Measurements from ENCODE around the gene KCTD19.

Gene KCTD19

DNA sequence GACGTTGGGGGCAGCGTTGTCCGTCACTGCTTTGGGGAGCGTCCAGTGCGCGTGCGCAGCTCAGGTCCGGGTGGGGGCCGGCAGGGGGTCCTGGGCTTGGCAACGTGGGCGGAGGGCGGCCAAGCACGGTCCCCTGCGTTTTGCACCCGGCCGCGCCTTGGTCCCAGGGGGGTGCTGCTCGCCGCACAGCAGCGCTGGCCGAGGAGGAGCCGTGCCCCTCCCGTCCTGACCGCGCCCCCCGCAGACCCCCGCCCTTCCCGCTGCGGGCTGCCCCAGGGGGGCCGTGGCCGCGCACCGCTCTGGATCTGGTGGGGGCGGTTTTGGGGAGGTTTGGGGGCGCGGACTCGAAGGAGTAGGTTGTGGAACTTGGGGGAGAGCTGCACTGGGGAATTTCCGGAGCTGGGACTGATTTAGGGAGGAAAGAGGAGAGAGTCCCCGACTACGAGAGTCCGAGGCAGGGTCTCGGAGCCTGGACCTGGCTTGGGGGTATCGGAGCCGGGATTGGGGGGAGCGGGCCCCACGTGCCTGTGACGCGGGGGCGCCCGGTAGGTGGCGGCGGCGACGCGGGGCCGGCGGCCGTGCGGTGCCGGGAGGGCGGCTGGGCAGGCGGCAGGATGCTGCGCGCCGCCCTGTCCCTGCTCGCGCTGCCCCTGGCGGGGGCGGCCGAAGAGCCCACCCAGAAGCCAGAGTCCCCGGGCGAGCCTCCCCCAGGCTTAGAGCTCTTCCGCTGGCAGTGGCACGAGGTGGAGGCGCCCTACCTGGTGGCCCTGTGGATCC is 78.0 kb downstream of the KCTD19 start, which contains the start of gene SLC9A5:
SLC9A5 (plus strand) TSS at position 579 of the 777 bp plus-strand sequence; CDS start at position 615, 36 bp downstream.
- peak within 1 kb of the TSS; percentile 78 for H3K4me3 ChIP-seq (ENCODE audit: low read length)
- DNase-seq (ENCODE audit: low read depth, low spot score), result no peak

- no peak for DNase-seq (ENCODE audit: low read depth, low spot score)
- H3K4me3 ChIP-seq (ENCODE audit: low read length), result peak overlapping the region; percentile 78
Observed at GRCh38 chr16:67248073-67248400, 78.5 kb downstream of the KCTD19 start.

GRCh38 chr16:67247192-67248072 is 79.1 kb downstream of the KCTD19 start, which contains the start of gene FHOD1:
TSS of gene FHOD1 (minus strand) at chr16:67247481. CDS start at chr16:67247410, 71 bp downstream.
- H3K4me3 ChIP-seq (ENCODE audit: low read length), result peak within 1 kb of the TSS; percentile 78
- DNase-seq (ENCODE audit: low read depth, low spot score), result peak; percentile 92

- H3K4me3 ChIP-seq (ENCODE audit: low read length), result peak overlapping the region; percentile 78
- no peak for DNase-seq (ENCODE audit: low read depth, low spot score)
Observed at GRCh38 chr16:67246756-67247191, 79.8 kb downstream of the KCTD19 start.

DNA sequence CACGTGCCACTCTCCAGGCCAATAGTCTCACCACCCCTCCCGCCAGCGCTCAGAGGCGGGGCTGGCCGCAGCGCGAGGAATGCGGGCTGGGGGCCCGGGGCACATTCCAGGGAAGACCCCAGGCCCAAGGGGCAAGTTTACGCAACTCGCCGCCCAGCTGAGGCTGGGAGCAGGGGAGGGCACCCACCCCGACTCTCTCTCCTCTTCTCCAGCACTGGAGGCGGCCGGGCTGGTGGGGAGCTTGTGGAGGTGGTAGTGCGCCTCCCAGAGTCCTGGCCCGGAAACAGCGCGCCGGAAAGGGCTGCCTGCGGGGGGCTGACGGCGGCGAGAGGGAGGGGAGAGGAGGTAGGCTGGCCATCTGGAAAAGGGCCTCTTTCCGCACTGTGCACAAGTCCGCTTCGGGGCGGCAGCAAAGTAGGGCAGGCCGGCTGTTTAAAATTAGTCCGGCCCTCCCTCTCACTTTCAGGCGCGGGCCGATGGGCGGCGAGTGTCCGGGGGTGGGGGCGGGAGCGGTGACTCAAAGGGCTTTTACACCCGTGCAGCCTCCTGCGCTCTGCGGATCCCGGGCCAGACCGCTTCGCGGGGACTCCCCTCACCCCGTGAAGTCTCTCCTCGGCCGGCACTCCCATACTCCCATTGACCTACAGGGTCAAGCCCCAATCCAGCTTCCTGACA is 80.3 kb downstream of the KCTD19 start:
- peak overlapping the region; percentile 78 for H3K4me3 ChIP-seq (ENCODE audit: low read length)
- no peak for DNase-seq (ENCODE audit: low read depth, low spot score)

DNA sequence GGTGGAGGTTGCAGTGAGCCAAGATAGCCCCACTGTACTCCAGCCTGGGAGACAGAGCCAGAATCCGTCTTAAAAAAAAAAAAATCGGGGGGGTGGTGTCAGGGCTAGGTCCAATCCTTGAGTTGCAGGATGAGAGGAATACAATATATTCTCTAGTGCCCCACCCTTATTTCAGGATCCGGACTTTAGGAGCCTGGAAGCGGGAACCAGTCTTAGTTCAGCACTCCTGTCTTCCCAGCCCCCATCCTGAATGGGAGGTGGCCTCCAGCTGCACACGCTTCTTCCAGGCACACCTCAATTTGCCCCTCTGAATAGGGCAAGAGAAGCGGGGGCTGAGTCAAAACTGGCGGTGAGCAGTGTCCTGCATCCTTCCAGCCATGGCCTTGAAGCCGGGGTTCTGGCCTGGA is 80.9 kb downstream of the KCTD19 start:
- no peak for DNase-seq (ENCODE audit: low read depth, low spot score)
- H3K4me3 ChIP-seq (ENCODE audit: low read length), result no peak overlapping the region

DNA sequence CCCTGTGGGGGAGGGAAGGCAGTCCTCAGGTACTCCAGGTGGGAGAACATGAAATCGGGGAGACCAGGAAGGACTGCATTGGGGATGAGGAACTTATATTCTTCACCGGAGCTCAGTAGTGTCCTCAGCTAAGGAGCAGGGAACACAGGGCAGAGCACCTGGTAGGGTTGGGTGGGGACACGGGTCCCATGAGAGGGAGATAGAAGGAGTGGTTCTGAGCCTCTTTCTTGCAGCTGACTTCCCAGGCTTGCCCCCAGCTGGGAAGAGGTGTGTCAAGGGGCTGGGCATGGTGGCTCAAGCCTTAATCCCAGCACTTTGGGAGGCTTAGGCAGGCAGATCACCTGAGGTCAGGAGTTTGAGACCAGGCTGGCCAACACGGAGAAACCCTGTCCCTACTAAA is 81.4 kb downstream of the KCTD19 start:
- no peak overlapping the region for H3K4me3 ChIP-seq (ENCODE audit: low read length)
- DNase-seq (ENCODE audit: low read depth, low spot score), result no peak

GRCh38 chr16:67244387-67245185 is 82.0 kb downstream of the KCTD19 start:
- peak overlapping the region; percentile 21 for H3K4me3 ChIP-seq (ENCODE audit: low read length)
- DNase-seq (ENCODE audit: low read depth, low spot score), result peak; percentile 74

GRCh38 chr16:67243481-67243880 is 83.1 kb downstream of the KCTD19 start:
- no peak overlapping the region for H3K4me3 ChIP-seq (ENCODE audit: low read length)
- no peak for DNase-seq (ENCODE audit: low read depth, low spot score)

GRCh38 chr16:67242138-67242730 is 84.3 kb downstream of the KCTD19 start:
- DNase-seq (ENCODE audit: low read depth, low spot score), result no peak
- H3K4me3 ChIP-seq (ENCODE audit: low read length), result no peak overlapping the region

GRCh38 chr16:67241008-67241900 is 85.3 kb downstream of the KCTD19 start:
- H3K4me3 ChIP-seq (ENCODE audit: low read length), result no peak overlapping the region
- DNase-seq (ENCODE audit: low read depth, low spot score), result no peak

DNA sequence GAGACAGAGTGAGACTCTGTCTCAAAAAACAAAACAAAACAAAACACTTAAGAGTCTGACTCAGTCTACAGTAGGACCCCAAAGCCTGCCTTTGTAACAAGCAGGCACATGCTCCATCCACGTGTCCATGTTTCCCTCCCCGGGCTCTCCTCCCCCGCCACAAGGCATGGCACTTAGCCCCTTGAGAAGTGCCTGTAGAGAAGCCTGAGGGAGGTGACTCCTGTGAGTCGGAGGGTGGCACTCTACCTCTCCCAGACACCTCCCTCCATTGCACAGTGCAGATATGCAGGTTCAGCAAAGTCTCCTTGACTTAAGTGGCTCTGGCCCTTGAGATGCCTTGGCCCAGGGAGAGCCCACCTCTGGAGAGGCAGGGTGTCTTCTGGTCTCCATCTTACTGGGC is 86.0 kb downstream of the KCTD19 start:
- no peak overlapping the region for H3K4me3 ChIP-seq (ENCODE audit: low read length)
- no peak for DNase-seq (ENCODE audit: low read depth, low spot score)
